HG03097 (cell line): Measurements from ENCODE around the gene SCN4B.

Source experiments
- ATAC-seq: cut with Tn5 transposase; IDR thresholded peaks from one replicate; pipeline ENCODE4 v1.9.1; 2021; ENCODE audit not compliant: unreplicated experiment, low FRiP score

Gene SCN4B

GRCh38 chr11:118175031-118175992 is 22.7 kb upstream of the SCN4B start:
- ATAC-seq: no peak

- no peak for ATAC-seq
These were observed 21.5 kb upstream of the SCN4B start for GRCh38 chr11:118174006-118174567.

GRCh38 chr11:118172356-118172755 is 19.7 kb upstream of the SCN4B start:
- no peak for ATAC-seq

DNA sequence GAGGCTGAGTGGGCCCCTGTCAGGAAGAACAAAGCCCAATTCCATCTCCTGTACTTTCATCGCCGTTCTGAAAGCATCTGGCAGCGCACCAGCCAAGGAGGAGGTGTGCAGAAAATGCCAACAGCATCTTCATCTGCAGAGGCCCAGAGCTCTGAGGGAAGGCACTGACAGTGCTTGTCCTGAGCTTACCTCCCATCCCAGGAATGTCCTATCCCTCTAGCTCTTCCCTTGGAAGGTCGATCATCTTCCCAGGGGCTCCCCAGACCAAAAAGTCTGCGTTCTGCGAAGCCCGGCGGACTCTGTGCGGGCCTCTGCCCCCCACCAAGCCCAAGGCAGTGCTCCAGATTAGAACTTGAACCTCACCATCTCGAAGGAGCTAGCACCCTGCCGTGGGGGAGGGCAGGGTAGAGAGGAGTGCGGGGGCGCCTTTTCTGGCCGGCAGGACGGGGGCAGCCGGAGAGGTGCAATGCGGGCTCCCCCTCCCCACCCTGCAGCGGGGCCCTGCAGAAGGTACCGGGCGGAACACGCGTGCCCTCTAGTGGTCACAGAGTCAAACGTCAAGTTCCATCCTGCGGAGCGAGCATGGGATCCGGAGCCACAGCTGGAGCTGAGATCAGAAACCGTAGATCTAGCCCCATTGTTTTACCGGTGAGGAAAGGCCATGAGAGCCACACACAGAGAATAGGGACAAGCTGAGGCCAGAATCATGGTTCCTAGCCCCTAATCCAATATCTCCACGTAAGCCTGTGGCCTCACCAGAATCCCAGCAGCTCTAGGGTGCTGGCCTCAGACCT is 18.8 kb upstream of the SCN4B start:
- ATAC-seq: no peak

- no peak for ATAC-seq
These were observed 18.3 kb upstream of the SCN4B start for GRCh38 chr11:118170882-118171268.

DNA sequence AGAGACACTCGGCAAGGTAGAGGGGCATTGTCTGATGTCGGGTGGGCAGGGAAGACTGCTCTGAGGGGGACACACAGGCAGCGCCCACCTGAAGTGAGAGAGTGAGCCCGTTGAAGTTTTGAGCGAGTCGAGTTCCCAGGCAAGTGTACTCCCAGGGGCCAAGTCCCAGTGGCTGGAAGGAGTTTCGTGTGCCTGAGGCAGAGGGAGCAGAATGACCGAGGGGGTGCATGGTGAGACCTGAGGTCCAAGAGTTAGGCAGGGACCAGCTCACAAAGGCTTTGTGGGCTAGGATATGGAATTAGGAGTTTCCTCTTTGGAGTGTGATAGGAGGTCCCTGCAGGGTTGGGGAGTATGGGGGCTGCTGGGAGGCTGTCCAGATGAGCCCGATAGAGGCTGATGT is 17.6 kb upstream of the SCN4B start:
- ATAC-seq: no peak

GRCh38 chr11:118169300-118170140 is 16.9 kb upstream of the SCN4B start:
- ATAC-seq: no peak

GRCh38 chr11:118168751-118169150 is 16.1 kb upstream of the SCN4B start:
- no peak for ATAC-seq

DNA sequence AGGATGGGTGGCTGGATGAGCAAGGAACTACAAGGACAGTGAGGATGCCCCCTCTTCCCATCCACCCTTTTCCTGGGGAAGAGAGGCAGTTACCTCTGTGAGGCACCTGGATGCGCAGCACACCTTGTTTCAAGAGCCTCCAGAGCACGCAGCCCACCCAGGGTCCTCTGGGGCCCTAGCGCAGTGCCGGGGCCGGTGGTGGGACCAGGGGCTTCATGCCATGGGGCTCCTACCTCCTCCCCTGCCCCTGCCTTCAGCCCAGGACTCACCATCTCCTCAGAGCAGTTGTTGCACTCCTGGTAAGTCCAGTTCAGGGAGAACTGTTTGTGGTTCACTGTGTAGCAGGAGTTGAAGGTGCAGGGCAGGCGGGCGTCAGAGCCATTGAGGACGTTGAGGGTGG is 15.7 kb upstream of the SCN4B start:
- no peak for ATAC-seq

DNA sequence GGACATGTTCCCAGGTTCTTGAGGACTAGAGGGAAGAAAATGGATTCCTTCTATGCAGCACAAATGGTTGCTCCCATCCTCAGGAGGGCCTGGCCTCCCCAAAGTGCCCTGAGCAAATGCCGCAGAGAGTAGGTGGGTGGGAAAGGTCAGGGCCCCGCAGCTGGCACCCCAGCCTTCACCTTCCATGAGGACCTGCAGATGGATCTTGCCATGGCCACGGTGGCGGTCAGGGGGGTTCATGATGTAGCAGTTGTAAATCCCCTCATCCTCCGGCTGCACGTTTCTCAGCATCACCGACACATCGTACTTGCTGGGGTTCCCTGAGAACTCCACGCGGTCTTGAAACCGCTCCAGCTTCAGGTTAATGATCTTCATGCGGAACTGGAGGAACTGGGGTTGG is 15.3 kb upstream of the SCN4B start:
- no peak for ATAC-seq

GRCh38 chr11:118167253-118167652 is 14.6 kb upstream of the SCN4B start:
- no peak for ATAC-seq

DNA sequence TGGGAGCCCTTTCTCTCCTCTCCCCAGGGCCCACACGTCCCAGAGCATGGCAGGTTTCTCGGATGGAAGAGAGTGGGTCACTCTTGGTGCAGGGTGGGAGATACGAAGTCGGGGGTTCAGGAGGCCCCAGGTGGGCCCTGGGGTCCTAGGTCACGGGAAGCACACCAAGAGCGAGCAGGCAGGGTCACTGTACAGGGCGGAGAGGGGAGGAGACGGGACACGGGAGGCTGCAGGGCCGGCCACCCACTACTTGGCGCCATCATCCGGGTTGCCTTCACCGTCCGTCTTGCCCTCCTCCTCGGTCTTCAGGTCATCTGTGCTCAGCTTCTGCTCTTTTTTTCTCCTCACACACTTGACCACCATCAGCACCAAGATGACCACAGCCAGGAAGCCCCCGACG is 14.0 kb upstream of the SCN4B start:
- ATAC-seq: no peak

DNA sequence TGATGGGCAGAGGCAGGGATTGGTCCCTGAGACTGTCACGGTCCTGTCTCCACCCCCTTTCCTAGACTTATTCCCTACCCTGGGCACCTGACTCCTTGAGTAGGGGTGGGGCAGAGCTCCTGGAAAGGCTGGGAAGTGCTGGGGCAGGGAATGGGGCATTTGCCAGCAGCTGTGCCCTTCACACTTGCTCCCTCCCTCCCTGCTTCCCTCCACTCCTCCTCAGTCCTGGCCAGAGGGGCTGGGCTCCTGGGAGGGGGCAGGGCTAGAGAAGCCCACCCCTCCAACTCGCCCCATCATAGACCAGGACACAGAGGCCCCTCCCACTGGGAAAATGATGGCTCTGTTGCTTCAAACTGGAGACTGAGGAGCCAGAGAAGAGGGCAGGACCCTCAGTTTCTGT is 12.3 kb upstream of the SCN4B start:
- ATAC-seq: no peak

DNA sequence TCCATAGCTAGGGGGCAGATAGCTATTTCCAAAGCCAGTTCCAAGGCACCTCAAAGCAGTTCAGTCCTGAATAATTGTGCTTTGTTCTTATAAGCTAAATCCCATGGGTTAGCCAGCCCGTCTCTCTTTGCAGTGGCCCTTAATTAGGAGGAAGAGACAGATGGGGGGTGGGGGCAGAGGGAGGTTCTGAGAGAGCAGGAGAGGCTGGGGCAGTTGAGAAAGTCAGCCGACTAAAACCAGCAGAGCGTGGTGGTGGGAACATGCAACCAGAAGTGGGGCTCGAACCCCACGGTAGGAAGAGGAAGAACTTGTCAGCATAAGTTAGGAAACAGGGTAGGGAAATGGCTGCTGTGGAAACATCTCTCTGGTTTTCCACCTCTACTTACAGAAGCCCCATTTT is 10.9 kb upstream of the SCN4B start:
- ATAC-seq: no peak

- ATAC-seq: no peak
These were observed 10.2 kb upstream of the SCN4B start for GRCh38 chr11:118162846-118163245.

- ATAC-seq: no peak
These were observed 9.2 kb upstream of the SCN4B start for GRCh38 chr11:118161786-118162185.

GRCh38 chr11:118157186-118157895 is 4.7 kb upstream of the SCN4B start:
- ATAC-seq: no peak

DNA sequence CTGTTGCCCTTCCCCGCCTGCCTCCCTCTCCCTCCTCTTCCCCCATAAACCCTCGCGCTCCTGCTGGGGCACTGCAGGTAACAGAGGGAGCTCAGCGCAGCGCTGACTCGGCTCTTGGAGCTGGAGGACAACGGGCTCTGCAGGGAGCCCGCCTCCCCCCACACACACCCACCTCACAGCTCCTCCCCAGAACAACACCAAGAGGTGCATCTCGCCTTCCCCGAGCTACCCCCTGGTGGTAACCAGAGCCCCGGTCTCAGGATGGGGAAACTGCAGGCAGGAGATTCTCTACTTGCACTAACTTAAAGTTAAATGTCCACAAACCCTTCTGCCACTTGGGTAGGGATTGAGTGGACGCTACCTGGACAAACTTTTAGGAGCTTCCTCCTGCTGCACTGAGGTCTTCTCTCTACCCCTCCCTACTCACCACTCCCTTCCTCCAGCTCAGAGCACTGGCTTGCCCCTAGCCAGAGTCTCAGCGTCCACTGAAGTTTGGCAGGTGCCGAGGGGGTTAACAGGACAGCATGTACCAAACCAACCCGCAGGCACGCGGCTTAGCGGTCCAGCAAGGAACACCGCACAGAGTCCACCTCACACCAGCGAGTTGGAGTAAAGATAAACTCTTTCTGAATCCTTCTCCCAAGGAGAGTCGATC is 4.0 kb upstream of the SCN4B start:
- no peak for ATAC-seq

DNA sequence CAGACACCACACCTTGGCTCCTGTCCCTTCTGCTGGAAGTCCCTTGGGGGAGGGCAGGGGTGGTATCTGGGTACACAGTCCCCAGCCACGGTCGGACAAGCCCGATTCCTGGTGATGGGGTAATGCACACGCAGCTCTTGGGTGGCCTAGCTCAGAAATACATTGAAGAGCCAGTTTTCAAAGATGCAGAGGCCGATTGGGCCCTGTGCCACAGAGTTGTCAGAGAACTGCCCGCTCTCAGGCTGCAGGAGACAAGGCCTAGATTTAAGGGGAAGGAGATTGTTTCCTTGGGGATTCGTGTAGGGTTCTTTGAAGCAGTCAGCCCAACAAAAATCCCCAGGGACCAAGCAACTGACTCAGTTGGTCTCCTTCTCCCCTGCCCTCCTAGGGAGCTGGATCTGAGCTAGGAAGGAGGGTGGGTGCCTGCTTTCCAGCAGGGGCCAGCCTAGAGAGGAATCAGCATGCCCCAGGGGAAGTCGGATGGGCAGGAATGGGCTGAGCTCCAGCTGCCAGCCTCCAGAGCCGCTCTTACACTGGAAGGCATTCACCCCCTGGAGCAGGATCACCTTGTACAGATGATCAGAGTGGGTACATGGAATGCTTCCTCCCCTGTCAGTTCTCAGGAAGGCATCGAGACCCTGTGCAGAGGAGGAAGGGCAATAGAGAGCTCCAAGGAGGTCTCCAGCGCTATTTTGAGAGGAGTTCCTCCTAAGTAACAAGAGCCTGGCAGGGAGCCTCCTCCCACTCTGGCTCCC is 3.3 kb upstream of the SCN4B start:
- no peak for ATAC-seq
